NCI-H510A treated with DMSO at 0.1 percent for 48 hours (cell line): Measurements from ENCODE around the gene TGFB3.
A peak's percentile ranks its signal among the peaks of the same experiment; 100 is the strongest.
"Not testable (repeated sequence)": the region's sequence is repeated elsewhere in the genome, so short reads cannot be mapped to it uniquely, and the experiment has no call there.

Source experiments
- DNase-seq: peaks from one replicate; lab custom pipeline; 2025; lab: John Stamatoyannopoulos, UW

Gene TGFB3

GRCh38 chr14:75952489-75952888 lies 29.3 kb downstream of the TGFB3 start:
- DNase-seq = no peak

- DNase-seq = no peak
Measured at GRCh38 chr14:75946785-75947184, 35.0 kb downstream of the TGFB3 start.

- no peak for DNase-seq
Measured at GRCh38 chr14:75944607-75945241, 37.1 kb downstream of the TGFB3 start.

DNA sequence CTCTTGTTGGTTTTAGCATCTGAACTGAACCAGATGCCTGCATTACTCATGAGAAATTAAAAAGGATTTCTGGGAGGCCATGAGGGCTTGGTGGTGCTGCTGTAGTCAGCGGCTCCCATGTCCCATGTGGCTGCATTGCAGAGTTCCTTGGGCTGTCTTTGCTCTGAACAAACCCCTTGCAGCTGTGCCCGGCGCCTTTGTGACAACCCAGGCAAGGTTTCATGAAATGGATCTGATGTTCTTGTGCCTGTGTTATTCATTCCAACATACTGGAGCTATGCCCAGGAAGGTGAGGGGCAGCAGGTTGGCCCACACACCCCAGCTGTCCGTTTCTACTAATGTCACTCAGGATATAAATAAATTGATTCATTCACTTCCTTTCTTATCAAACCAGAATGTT lies 40.8 kb downstream of the TGFB3 start:
- DNase-seq = no peak

DNA sequence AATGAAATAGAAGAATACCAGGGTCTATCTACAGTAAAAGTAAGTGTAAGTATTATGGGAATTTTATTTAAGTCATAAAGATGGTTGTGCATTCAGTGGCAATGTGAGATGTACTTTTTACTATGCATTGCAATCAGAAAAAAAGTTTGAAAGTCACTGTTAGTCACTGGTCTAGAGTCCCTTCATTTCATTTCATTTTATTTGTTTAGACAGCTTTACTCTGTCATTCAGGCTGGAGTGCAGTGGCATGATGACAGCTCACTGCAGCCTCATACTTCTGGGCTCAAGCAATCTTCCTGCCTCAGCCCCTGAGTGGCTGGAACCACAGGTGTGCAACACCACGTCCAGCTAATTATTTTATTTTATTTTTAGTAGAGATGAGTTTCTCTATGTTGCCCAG lies 42.6 kb downstream of the TGFB3 start:
- no peak for DNase-seq

- no peak for DNase-seq
Measured at GRCh38 chr14:75934998-75935628, 46.7 kb downstream of the TGFB3 start.

- DNase-seq = no peak
Measured at GRCh38 chr14:75933712-75934296, 48.0 kb downstream of the TGFB3 start.

DNA sequence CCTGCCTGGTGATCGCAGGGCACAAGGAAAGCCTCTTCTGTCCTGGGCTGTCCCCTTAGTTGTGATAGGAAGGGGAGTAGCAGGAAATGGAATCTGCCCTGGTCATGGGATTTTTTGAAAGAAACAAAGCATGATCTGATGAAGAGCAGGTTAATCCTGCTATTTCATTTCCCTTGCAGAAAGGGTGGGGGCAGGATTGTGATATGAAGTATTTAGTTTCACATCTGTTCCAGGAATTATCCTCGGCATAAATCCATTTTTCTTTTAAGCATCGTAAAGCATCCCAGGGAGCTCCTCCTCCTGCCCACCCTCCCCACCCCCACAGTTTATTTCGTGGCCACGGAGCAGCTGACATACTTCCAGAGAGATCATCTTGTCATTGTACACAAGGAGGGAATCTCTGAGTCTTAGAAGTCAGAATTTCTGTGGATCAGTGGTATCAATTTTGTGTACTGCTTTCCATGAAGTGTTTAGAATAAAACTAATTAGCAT lies 53.1 kb downstream of the TGFB3 start:
- DNase-seq = no peak

GRCh38 chr14:75927564-75928087 lies 54.2 kb downstream of the TGFB3 start:
- DNase-seq = no peak

DNA sequence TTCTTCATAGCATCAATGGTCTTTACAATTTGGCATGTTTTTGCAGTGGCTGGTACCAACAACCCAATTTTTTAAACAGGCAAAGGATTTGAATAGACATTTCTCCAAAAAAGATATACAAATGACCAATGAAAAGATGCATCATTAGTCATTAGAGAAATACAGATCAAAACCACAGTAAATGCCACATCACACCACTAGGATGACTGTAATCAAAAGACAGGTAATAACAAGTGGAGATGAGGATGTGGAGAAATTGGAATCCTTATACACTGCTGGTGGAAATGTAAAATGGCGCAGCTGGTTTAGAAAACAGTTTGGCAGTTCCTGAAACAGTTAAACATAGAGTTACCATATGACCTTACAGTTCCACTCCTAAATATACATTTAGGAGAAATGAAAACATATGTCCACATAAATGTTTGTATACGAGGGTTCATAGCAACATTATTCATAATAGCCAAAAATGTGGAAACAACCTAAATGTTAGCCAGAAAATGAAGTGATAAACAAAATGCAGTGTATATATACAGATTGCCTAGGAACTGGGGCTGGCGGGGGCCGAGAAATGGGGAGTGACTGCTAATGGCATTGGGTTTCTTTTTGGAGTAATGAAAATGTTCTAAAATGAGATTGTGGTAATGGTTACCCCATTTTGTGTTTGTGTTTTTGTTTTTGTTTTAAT lies 55.2 kb downstream of the TGFB3 start:
- no peak for DNase-seq

GRCh38 chr14:75925141-75925840 lies 56.5 kb downstream of the TGFB3 start:
- DNase-seq = not testable (repeated sequence)

DNA sequence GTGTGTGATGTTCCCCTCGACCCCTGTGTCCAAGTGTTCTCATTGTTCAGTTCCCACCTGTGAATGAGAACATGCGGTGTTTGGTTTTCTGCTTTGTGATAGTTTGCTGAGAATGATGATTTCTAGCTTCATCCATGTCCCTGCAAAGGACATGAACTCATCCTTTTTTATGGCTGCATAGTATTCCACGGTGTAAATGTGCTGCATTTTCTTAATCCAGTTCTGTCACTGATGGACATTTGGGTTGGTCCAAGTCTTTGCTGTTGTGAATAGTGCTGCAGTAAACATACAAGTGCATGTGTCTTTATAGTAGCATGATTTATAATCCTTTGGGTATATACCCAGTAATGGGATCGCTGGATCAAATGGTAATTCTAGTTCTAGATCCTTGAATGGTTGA lies 61.4 kb downstream of the TGFB3 start:
- not testable (repeated sequence) for DNase-seq

GRCh38 chr14:75917946-75918335 lies 63.9 kb downstream of the TGFB3 start:
- DNase-seq = no peak

DNA sequence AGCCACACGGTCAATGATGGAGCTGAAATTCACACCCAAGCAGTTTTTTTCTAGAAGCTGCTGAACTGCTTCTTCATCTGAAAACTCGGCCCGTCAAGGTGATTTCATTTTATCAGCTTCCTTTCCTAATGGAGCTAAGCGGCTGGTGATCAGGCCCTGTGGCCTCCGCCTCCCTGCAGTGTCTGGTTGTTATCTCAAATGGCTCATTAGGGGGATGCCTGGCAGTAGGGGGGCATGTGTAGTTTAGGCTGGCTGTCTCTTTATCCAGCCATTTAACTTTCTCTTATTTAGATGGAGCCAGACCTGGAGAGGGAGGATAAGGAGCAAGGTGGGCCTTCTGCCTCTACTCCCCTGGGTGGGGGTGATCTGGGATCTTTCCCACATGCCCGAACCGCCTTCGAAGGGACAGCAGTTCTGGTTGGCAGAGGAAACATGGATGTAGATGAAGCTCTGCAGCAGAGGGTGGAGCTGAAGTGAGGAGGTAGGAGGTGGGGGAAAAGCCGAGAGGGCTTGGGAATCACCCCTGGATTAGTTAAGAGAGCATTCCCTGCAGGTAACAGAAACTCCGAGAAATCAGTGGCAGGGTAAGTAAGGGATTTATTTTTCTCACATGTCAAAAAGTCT lies 64.4 kb downstream of the TGFB3 start:
- no peak for DNase-seq

GRCh38 chr14:75915045-75915444 lies 66.8 kb downstream of the TGFB3 start:
- peak; percentile 13 for DNase-seq

DNA sequence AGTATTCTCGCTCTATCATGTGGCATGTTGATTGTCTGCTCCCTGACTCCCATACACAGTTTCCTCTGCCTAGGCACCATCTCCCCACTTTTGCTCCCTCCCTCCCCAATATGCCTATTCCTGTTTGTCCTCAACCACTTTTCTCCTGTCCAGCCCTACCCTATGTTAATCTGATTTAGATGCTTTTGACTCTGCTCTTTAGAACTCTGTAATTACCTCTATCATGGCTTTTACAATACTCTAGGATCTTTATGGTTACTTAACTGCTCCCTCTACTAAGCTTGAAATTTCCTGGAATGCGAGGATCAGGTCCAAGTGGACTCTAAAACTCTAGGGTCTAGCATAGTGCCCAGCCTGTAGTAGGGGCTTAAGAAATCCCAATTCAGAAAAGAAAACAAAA lies 68.6 kb downstream of the TGFB3 start:
- no peak for DNase-seq

DNA sequence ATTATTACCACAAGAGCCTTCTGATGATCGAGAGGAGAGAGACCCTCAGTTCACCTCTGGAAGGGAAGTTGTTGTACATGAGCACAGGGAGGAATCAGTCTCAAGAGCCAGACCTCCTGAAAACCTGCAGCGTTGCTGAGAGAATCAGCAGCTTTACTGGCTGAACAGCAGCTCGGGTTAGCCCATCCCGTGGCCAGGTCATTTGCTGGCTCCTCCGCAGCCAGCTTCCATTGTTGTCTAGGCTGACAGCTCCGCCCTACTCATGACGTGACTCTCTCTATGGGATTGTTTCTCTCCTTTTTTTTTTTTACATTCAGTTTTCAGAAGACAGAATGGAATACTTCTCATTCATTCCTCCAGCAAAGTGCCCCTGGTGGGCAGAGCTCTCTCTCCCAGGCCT lies 69.9 kb downstream of the TGFB3 start:
- DNase-seq = no peak

- DNase-seq = no peak
Measured at GRCh38 chr14:75910048-75910447, 71.7 kb downstream of the TGFB3 start.

- no peak for DNase-seq
Measured at GRCh38 chr14:75909630-75910029, 72.2 kb downstream of the TGFB3 start.
